ENCODE measurements around the gene WDR93. TPM values are rescaled to one million over a fixed set of nuclear protein-coding genes. Genes with fewer than 3 reads are reported as not detected.

WDR93 gene
- total RNA-seq, 2 experiments from 2014 or later = 0.11 TPM; not detected in 1

DNA sequence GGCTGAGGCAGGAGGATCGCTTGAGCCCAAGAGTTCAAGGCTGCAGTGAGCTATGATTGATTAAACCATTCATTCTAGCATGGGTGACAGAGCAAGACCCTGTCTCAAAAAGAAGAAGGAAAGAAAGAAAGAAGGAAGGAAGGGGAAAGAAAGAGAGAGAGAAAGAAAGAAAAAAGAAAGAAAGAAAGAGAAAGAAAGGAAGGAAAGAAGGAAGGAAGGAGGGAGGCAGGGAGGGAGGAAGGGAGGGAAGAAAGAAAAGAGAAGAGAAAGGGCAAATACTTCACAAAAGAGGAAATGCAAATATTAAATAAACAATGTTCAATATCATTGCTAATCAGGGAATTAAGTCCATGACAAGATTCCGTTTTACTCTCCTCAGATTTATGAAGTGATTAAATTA lies 31.3 kb upstream of the WDR93 start:
- POLR2A ChIA-PET = no interaction called here
- CTCF ChIA-PET = interaction anchor here (0.8 kb wide), 1 partner anchor 12 kb away, joined by 3 read pairs; no protein-coding TSS in a partner anchor

- CTCF ChIA-PET = no interaction called here
These were observed 30.1 kb upstream of the WDR93 start for GRCh38 chr15:89660556-89660955.

GRCh38 chr15:89662893-89663626 lies 27.6 kb upstream of the WDR93 start:
- ChIA-PET CTCF (no interaction called here), POLR2A (no interaction called here)

More at GRCh38 chr15:89660556-89660955, 30.1 kb upstream of the WDR93 start:
- POLR2A ChIA-PET = no interaction called here

- ChIA-PET CTCF (interaction anchor here (0.6 kb wide), 1 partner anchor 9 kb away, joined by 3 read pairs; no protein-coding TSS in a partner anchor), POLR2A (no interaction called here)
These were observed 25.9 kb upstream of the WDR93 start for GRCh38 chr15:89664441-89665350.

DNA sequence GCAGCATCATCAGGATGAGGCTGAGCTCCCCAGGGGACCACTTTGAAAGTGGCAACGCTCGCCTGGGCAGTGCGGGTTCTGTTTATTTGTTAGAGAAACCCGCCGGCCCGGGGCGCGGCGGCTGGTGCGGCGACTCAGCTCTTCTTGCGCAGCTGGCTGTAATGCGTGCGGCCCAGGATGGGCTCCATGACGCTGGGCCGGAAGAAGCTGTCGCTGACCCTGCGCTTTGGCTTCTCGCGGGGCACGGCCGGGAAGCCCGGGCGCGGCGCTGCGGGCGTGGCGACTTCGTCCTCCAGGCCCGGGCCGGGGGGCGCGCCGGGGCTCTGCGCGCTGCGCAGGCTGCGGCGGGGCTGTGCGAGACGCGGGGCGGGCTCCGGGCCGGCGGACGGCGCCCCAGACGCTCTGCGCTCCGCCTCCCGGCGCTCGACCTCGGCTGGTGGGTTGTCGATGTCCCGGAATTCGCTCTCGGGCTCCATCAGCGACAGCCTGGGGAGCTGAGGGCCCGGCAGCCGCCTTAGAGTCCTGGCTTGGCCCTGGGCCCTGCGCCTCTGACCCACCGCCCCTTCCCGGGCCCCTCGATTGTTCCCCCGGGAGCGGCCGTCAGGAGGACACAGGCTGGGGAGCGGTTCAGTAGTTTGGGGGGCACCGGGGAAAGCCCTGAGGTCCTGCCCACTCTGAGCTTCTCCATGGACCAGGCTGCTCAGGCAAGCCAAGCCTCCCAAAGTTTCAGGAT lies 25.0 kb upstream of the WDR93 start:
- CTCF ChIA-PET = no interaction called here
- POLR2A ChIA-PET = no interaction called here

- POLR2A ChIA-PET = no interaction called here
- CTCF ChIA-PET = no interaction called here
These were observed 24.3 kb upstream of the WDR93 start for GRCh38 chr15:89666184-89666857.

GRCh38 chr15:89666858-89667705 lies 23.5 kb upstream of the WDR93 start:
- ChIA-PET POLR2A (no interaction called here), CTCF (no interaction called here)

DNA sequence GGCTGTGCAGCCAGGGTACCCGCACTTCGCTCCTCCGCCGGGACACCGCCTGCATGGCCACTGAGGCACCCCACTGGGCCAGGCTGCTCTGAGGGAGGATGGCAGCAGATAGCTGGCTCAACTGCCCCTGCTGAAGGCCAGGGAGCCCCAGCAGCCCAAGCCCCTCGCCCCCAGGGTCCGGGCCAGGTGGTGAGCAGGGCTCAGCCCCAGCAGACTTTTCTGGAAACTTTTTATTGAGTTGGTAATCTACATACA lies 23.0 kb upstream of the WDR93 start:
- ChIA-PET POLR2A (no interaction called here), CTCF (no interaction called here)

- CTCF ChIA-PET = no interaction called here
- POLR2A ChIA-PET = no interaction called here
These were observed 22.4 kb upstream of the WDR93 start for GRCh38 chr15:89668171-89668570.

GRCh38 chr15:89669309-89669865 lies 21.2 kb upstream of the WDR93 start:
- ChIA-PET POLR2A (no interaction called here), CTCF (no interaction called here)

- CTCF ChIA-PET = no interaction called here
These were observed 20.7 kb upstream of the WDR93 start for GRCh38 chr15:89669941-89670340.

DNA sequence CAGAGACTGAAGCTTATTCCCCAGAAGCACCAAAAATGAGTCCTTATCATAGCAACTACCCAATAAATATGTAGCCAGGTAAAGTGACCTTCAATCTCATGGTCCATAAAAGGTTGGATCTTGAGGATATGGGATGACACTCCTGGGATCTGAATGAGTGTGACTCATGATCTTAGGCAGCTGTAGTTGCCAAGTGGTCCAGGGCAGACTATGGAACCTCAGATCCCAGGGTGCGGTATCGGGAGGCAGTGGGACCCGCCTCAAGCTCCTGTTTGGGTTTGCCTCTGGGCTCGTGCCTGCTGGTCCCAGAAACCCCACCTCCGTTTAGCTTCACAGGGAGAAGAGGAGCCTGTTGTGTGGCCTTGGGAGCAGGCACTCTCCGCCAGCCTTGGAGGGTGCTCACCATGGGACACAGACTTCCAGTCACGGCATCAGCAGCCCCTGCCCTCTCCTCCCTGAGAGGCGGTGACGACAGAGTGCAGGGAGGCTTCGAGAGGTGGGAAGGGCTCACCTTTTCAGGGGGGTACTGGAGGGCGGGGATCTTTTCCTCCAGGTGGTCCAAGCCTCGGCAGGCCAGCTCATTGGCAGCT lies 19.5 kb upstream of the WDR93 start:
- POLR2A ChIA-PET = no interaction called here
- CTCF ChIA-PET = no interaction called here

More at GRCh38 chr15:89669941-89670340, 20.7 kb upstream of the WDR93 start:
- POLR2A ChIA-PET = no interaction called here

DNA sequence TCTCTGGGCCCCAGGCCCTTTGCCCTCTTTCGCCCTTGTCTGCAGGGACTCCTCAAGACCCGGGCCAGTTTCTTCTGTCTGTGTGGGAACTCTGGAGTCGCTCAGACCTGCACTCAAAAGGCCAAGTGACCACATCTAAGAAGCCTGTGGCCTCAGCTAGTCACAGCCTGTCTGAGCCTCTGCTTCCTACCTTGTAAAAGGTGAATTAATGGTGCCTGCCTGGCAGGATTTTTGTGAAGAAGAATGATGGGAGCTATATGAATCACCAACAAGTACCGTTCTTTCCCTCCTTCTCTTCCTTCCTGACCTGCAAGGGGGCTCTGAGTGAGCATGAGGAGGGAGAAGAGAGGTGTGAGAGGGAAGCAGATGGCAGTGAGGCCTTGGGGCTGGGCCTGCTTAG lies 18.9 kb upstream of the WDR93 start:
- POLR2A ChIA-PET = no interaction called here

GRCh38 chr15:89672221-89673164 lies 18.1 kb upstream of the WDR93 start:
- POLR2A ChIA-PET = no interaction called here
- CTCF ChIA-PET = no interaction called here

More for the DNA sequence above, 18.9 kb upstream of the WDR93 start:
- CTCF ChIA-PET = no interaction called here

DNA sequence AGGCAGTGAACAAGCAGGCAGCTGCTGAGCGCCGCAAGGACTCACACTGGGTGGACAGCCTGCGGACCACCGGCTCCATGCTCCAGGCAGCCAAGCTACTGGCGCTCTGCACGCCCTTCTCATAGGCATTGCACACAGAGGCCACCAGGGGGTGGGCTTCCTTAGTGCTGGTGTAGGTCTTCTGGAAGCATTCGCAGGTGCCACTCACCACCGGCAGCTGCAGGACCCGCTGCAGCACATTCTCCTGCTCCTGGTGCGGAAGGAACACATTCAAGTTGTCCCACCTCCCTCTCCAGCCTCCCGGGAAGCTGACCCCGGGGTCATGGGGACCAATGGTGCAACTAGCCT lies 17.5 kb upstream of the WDR93 start:
- ChIA-PET POLR2A (no interaction called here), CTCF (no interaction called here)

- ChIA-PET POLR2A (no interaction called here), CTCF (no interaction called here)
These were observed 16.1 kb upstream of the WDR93 start for GRCh38 chr15:89674526-89674925.

DNA sequence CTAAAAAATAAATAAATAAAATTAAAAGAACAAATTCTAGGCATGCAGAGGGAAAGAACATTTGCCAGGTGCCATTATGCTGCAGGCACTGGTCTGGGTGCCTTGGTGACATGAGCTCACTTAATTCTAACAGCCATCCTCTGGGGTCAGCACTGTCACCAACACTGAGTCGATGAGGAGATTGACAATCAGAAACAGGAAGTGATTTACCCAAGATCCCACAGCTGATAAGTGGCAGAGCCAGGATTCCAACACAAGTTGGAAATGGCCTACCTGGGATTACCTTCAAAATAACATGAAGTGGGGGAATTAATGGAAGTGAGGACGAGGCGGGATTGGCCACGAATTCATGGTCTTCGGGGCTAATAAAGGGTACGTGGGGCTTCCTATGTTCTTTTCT lies 15.0 kb upstream of the WDR93 start:
- POLR2A ChIA-PET = interaction anchor here (0.6 kb wide), 1 partner anchor 1108 kb away, joined by 3 read pairs; no protein-coding TSS in a partner anchor
- CTCF ChIA-PET = no interaction called here

GRCh38 chr15:89677381-89677780 lies 13.2 kb upstream of the WDR93 start:
- CTCF ChIA-PET = no interaction called here
- POLR2A ChIA-PET = no interaction called here
